Epithelial cell of esophagus (primary cell): ENCODE data around the gene FCER1G.

Experiments used
- DNase-seq: peaks from one replicate; pipeline ENCODE4 v3.0.0; 2010; ENCODE audit warnings: low read depth
- H3K4me3 ChIP-seq: 2 replicates; pipeline ENCODE4 v1.5.1; 2011; ENCODE audit warnings: mild to moderate bottlenecking, low read length, control low read depth
- TF ChIP-seq, protein P1 (sequence below): IDR thresholded peaks from 2 replicates; pipeline ENCODE4 v1.5.1; 2011; ENCODE audit warnings: low read depth, mild to moderate bottlenecking, low read length, control low read depth, inconsistent platforms; ENCODE audit not compliant: insufficient read depth; ENCODE audit errors: missing control alignments

The FCER1G gene

GRCh38 chr1:161267321-161267720 is 52.2 kb downstream of the FCER1G start:
- no peak for DNase-seq
- H3K4me3 ChIP-seq, result no peak overlapping the region
- TF ChIP-seq, protein P1, sequence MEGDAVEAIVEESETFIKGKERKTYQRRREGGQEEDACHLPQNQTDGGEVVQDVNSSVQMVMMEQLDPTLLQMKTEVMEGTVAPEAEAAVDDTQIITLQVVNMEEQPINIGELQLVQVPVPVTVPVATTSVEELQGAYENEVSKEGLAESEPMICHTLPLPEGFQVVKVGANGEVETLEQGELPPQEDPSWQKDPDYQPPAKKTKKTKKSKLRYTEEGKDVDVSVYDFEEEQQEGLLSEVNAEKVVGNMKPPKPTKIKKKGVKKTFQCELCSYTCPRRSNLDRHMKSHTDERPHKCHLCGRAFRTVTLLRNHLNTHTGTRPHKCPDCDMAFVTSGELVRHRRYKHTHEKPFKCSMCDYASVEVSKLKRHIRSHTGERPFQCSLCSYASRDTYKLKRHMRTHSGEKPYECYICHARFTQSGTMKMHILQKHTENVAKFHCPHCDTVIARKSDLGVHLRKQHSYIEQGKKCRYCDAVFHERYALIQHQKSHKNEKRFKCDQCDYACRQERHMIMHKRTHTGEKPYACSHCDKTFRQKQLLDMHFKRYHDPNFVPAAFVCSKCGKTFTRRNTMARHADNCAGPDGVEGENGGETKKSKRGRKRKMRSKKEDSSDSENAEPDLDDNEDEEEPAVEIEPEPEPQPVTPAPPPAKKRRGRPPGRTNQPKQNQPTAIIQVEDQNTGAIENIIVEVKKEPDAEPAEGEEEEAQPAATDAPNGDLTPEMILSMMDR, result no peak
